HCT116 (cell line): ENCODE data around the gene FBH1. TPM values are rescaled to one million over a fixed set of nuclear protein-coding genes. Genes with fewer than 3 reads are reported as not detected.
"Not testable (repeated sequence)": the region's sequence is repeated elsewhere in the genome, so short reads cannot be mapped to it uniquely, and the experiment has no call there.

Experiments
- ATAC-seq: fragments of 200-7000 bp; cut with Tn5 transposase; 2 replicates; pipeline ENCODE4 v1.9.1; 2020; ENCODE audit warnings: mild to moderate bottlenecking, moderate library complexity
- BruUV-seq: library from RNA; stranded (reverse); fragments of 400-500 nt; replicated peaks from 2 replicates; lab custom pipeline; 2021; lab: Mats Ljungman, UMichigan
- CTCF ChIA-PET: fragments of 300-600 bp; sonication (Branson Sonifier 250); formaldehyde crosslinking; loops from one replicate; lab custom pipeline; 2021; ENCODE audit warnings: antibody characterized with exemption; lab: Charles Lee
- POLR2A ChIA-PET: fragments of 300-600, 350-600 bp; sonication (Branson Sonifier 250); formaldehyde crosslinking; loops from one replicate; lab custom pipeline; 2021; ENCODE audit warnings: antibody characterized with exemption; lab: Charles Lee
- RAD21 ChIA-PET, 2 experiments: fragments of 300-600 bp; sonication (Branson Sonifier 250); formaldehyde crosslinking; loops; one replicate each; lab custom pipeline; 2023; ENCODE audit warnings: low total read pairs in 2 of 2; ENCODE audit not compliant: uncharacterized antibody in 2 of 2, unreplicated experiment in 2 of 2, low non-redundant PET in 1 of 2; lab: Charles Lee
- DNase-seq: peaks from one replicate; pipeline ENCODE4 v3.0.0-alpha.2; 2010; ENCODE audit warnings: low read depth, low spot score
- H2AFZ ChIP-seq: fragments of 200-600 bp; shearing (Covaris generic), sonication (generic); 2 replicates; pipeline ENCODE4 v1.6.1; 2017; ENCODE audit warnings: low read depth, mixed run types, mixed read lengths, antibody characterized with exemption, low read length; ENCODE audit not compliant: poor library complexity, severe bottlenecking
- H3K27ac ChIP-seq: 2 replicates; pipeline ENCODE4 v1.5.1; 2012; ENCODE audit warnings: low read depth, low read length
- H3K27me3 ChIP-seq: fragments of 200-600 bp; sonication (generic); 2 replicates; pipeline ENCODE4 v1.6.1; 2016; ENCODE audit warnings: mixed run types, low read length, mixed read lengths; ENCODE audit not compliant: insufficient read depth
- H3K36me3 ChIP-seq, 2 experiments: fragments of 200-500 bp in 1 of 2; fragments of 200-600 bp in 1 of 2; sonication (Bioruptor generic) in 1 of 2; sonication (generic) in 1 of 2; 2 replicates each; pipeline versions ENCODE4 v1.5.1 to v1.6.1; 2014 to 2016; ENCODE audit warnings: low read length in 2 of 2, inconsistent platforms in 1 of 2, mixed read lengths in 1 of 2, mixed run types in 1 of 2; ENCODE audit not compliant: insufficient read depth in 2 of 2, control insufficient read depth in 1 of 2
- H3K4me1 ChIP-seq, 2 experiments: fragments of 200-600 bp in 1 of 2; sonication (generic) in 1 of 2; 2 replicates each; pipeline versions ENCODE4 v1.5.1 to v1.6.1; 2012 to 2017; ENCODE audit warnings: low read length in 2 of 2, inconsistent platforms in 1 of 2, mild to moderate bottlenecking in 1 of 2, mixed read lengths in 1 of 2, mixed run types in 1 of 2, moderate library complexity in 1 of 2; ENCODE audit not compliant: insufficient read depth in 2 of 2, control insufficient read depth in 1 of 2
- H3K4me2 ChIP-seq: fragments of 200-600 bp; sonication (generic); 2 replicates; pipeline ENCODE4 v1.6.1; 2017; ENCODE audit warnings: mixed run types, low read length, mixed read lengths
- H3K4me3 ChIP-seq, 2 experiments: fragments of 200-600 bp in 1 of 2; sonication (generic) in 1 of 2; replicated peaks in 1 of 2; 2 replicates each; pipeline ENCODE4 v1.5.1; 2011 to 2016; ENCODE audit warnings: low read length in 2 of 2, control low read depth in 1 of 2, low read depth in 1 of 2, mild to moderate bottlenecking in 1 of 2, mixed read lengths in 1 of 2, mixed run types in 1 of 2
- H3K79me2 ChIP-seq: fragments of 200-600 bp; sonication (generic); 2 replicates; pipeline ENCODE4 v1.6.1; 2017; ENCODE audit warnings: mild to moderate bottlenecking, mixed run types, low read length, moderate library complexity, mixed read lengths; ENCODE audit not compliant: insufficient read depth
- H3K9ac ChIP-seq: fragments of 200-600 bp; sonication (generic); 2 replicates; pipeline ENCODE4 v1.6.1; 2016; ENCODE audit warnings: low read length, mixed read lengths
- H3K9me2 ChIP-seq: fragments of 200-600 bp; sonication (generic), shearing (Covaris generic); 2 replicates; pipeline ENCODE4 v1.6.1; 2017; ENCODE audit warnings: mixed run types, mild to moderate bottlenecking, moderate library complexity; ENCODE audit not compliant: insufficient read depth
- H3K9me3 ChIP-seq, 2 experiments: fragments of 200-500 bp in 1 of 2; fragments of 200-600 bp in 1 of 2; sonication (Bioruptor generic) in 1 of 2; sonication (generic) in 1 of 2; 2 replicates each; pipeline ENCODE4 v1.6.1; 2014 to 2017; ENCODE audit warnings: low read length in 2 of 2, mixed read lengths in 2 of 2, inconsistent platforms in 1 of 2, low read depth in 1 of 2, mild to moderate bottlenecking in 1 of 2, mixed run types in 1 of 2, moderate library complexity in 1 of 2; ENCODE audit not compliant: control insufficient read depth in 1 of 2, insufficient read depth in 1 of 2
- H4K20me1 ChIP-seq: fragments of 200-600 bp; sonication (generic), shearing (Covaris generic); 2 replicates; pipeline ENCODE4 v1.6.1; 2017; ENCODE audit warnings: mixed run types, mild to moderate bottlenecking, moderate library complexity; ENCODE audit not compliant: insufficient read depth
- ATF3 ChIP-seq: IDR thresholded peaks from 2 replicates; pipeline ENCODE4 v1.6.1; 2012
- CBX3 ChIP-seq: IDR thresholded peaks from 2 replicates; pipeline ENCODE4 v1.6.1; 2012; ENCODE audit warnings: low read depth
- CEBPB ChIP-seq: IDR thresholded peaks from 2 replicates; pipeline ENCODE4 v1.6.1; 2012; ENCODE audit warnings: low read depth
- EZH2phosphoT487 ChIP-seq: fragments of 200-600 bp; IDR thresholded peaks from 2 replicates; pipeline ENCODE4 v1.6.1; 2018; ENCODE audit warnings: antibody characterized with exemption, borderline replicate concordance
- MAX ChIP-seq: IDR thresholded peaks from 2 replicates; pipeline ENCODE4 v1.6.1; 2012
- POLR2A ChIP-seq: IDR thresholded peaks from 2 replicates; pipeline ENCODE4 v1.7.0; 2011; ENCODE audit warnings: borderline replicate concordance; ENCODE audit not compliant: insufficient read depth, insufficient read length; ENCODE audit errors: extremely low read depth
- REST ChIP-seq: IDR thresholded peaks from 2 replicates; pipeline ENCODE4 v1.6.1; 2012; ENCODE audit warnings: low read depth
- SIN3A ChIP-seq: IDR thresholded peaks from 2 replicates; pipeline ENCODE4 v1.6.1; 2012; ENCODE audit warnings: low read depth
- SP1 ChIP-seq: IDR thresholded peaks from 2 replicates; pipeline ENCODE4 v1.6.1; 2012; ENCODE audit warnings: low read depth
- SRF ChIP-seq: IDR thresholded peaks from 2 replicates; pipeline ENCODE4 v1.6.1; 2012; ENCODE audit warnings: low read depth
- ZBTB33 ChIP-seq: IDR thresholded peaks from 2 replicates; pipeline ENCODE4 v1.6.1; 2011; ENCODE audit warnings: mild to moderate bottlenecking, low read length, moderate library complexity; ENCODE audit not compliant: insufficient replicate concordance; ENCODE audit errors: extremely low read depth
- ZNF274 ChIP-seq: fragments of 200-500 bp; sonication (Bioruptor generic); IDR thresholded peaks from 2 replicates; pipeline ENCODE4 v1.6.1; 2014; ENCODE audit warnings: mild to moderate bottlenecking, low read depth, low read length, inconsistent platforms
- intact Hi-C: fragments of 100-400 bp; cut with micrococcal nuclease; formaldehyde crosslinking; loops from 2 replicates; pipeline ENCODE4 v1.10.0; 2022
- total RNA-seq: library from RNA; stranded (reverse); gene quantifications from one replicate; pipeline ENCODE4 v1.2.1, GENCODE V29; 2021; ENCODE audit not compliant: unreplicated experiment

The FBH1 gene
- total RNA-seq, 1 experiment from 2014 or later = 70.2 TPM

GRCh38 chr10:5906651-5907050 is 16.6 kb downstream of the FBH1 start:
- POLR2A ChIA-PET = no interaction called here
- Histone ChIP-seq H3K27me3 (no peaks in the 10 kb centered on the region), H3K4me3 (no peak overlapping the region)
- RAD21 ChIA-PET = no interaction called here
- TF ChIP-seq MAX (no peak), CBX3 (no peak), SRF (no peak), CEBPB (no peak), EZH2phosphoT487 (no peak), ZNF274 (no peak), REST (no peak), POLR2A (no peak), ZBTB33 (no peak), SIN3A (no peak), SP1 (no peak), ATF3 (no peak)
- TF ChIP-seq, all 23 proteins: peak for 0
- H3K36me3 ChIP-seq = peaks cover 10 to 25% of the 10 kb centered on the region in 2 experiments; a peak in 3 of 4 replicates
- H3K27ac ChIP-seq = no peak overlapping the region
- no peaks in the 10 kb centered on the region for H3K4me1 ChIP-seq
- H4K20me1 ChIP-seq = no peaks in the 10 kb centered on the region
- H3K9me2 ChIP-seq = no peaks in the 10 kb centered on the region
- CTCF ChIA-PET = no interaction called here
- H3K9me3 ChIP-seq = no peaks in the 10 kb centered on the region
- BruUV-seq = no TSS peak
- H3K79me2 ChIP-seq = no peaks in the 10 kb centered on the region; the same call in 1 of the 2 replicates
- H3K4me2 ChIP-seq = no peak overlapping the region
- intact Hi-C loops = no loop called here
- H2AFZ ChIP-seq = no peak overlapping the region
- no peak for DNase-seq
- H3K9ac ChIP-seq = no peak overlapping the region
- no peak for ATAC-seq

GRCh38 chr10:5908676-5909075 is 18.6 kb downstream of the FBH1 start:
- H3K79me2 ChIP-seq, H3K4me2 ChIP-seq, POLR2A ChIA-PET, H3K4me3 ChIP-seq, intact Hi-C loops, RAD21 ChIA-PET, H3K9ac ChIP-seq, H2AFZ ChIP-seq, CTCF ChIA-PET, H3K27me3 ChIP-seq, ATAC-seq, H3K27ac ChIP-seq, H3K9me3 ChIP-seq, H3K4me1 ChIP-seq, H4K20me1 ChIP-seq, BruUV-seq, DNase-seq, H3K9me2 ChIP-seq: not testable (repeated sequence)
- H3K36me3 ChIP-seq = peaks cover 15 to 31% of the 10 kb centered on the region in 2 experiments; a peak in 3 of 4 replicates
